GM10248 (cell line): ENCODE measurements around the gene SLC9C2.
"Not testable (repeated sequence)": the region's sequence is repeated elsewhere in the genome, so short reads cannot be mapped to it uniquely, and the experiment has no call there.

Experiments used
- CTCF ChIA-PET: fragments of 300-600 bp; sonication (Branson Sonifier 250); formaldehyde crosslinking; extraction: SDS; loops from one replicate; lab custom pipeline; 2021; ENCODE audit warnings: antibody characterized with exemption; lab: Yijun Ruan, JAX
- POLR2A ChIA-PET: fragments of 350-650 bp; sonication (Branson Sonifier 250); formaldehyde crosslinking; extraction: SDS; loops from one replicate; lab custom pipeline; 2020; ENCODE audit warnings: antibody characterized with exemption; lab: Yijun Ruan, JAX
- DNase-seq: peaks from one replicate; pipeline ENCODE4 v3.0.0; 2012; ENCODE audit errors: extremely low spot score
- CTCF ChIP-seq: IDR thresholded peaks from 2 replicates; pipeline ENCODE4 v1.5.1; 2012; ENCODE audit warnings: mild to moderate bottlenecking, low read depth; ENCODE audit errors: extremely low read depth, missing control alignments, control extremely low read depth

The SLC9C2 gene

GRCh38 chr1:173603056-173603591, at the start of gene SLC9C2:
TSS of gene SLC9C2 (minus strand) at chr1:173603072. CDS start at chr1:173601776, 1,296 bp downstream.
- DNase-seq, result no peak
- no peak for TF ChIP-seq CTCF
- ChIA-PET POLR2A (no interaction called here), CTCF (no interaction called here)

GRCh38 chr1:173648880-173649605, 46.2 kb upstream of the SLC9C2 start:
- ChIA-PET CTCF (no interaction called here), POLR2A (no interaction called here)
- TF ChIP-seq CTCF, result no peak
- no peak for DNase-seq

GRCh38 chr1:173646656-173647055, 43.8 kb upstream of the SLC9C2 start:
- DNase-seq, result no peak
- ChIA-PET CTCF (interaction anchor here (1.2 to 1.4 kb wide), 2 partner anchors 22 to 65 kb away, joined by 3 to 5 read pairs; no protein-coding TSS in a partner anchor), POLR2A (no interaction called here)
- no peak for TF ChIP-seq CTCF

GRCh38 chr1:173642450-173643139, 39.7 kb upstream of the SLC9C2 start:
- POLR2A ChIA-PET, CTCF ChIA-PET, DNase-seq: not testable (repeated sequence)

GRCh38 chr1:173639102-173639501, 36.2 kb upstream of the SLC9C2 start:
- CTCF ChIA-PET, result interaction anchor here (1.5 kb wide), 1 partner anchor 15 kb away, joined by 6 read pairs; no protein-coding TSS in a partner anchor
- POLR2A ChIA-PET, result no interaction called here
- no peak for TF ChIP-seq CTCF
- no peak for DNase-seq

GRCh38 chr1:173638043-173639021, 35.5 kb upstream of the SLC9C2 start:
- POLR2A ChIA-PET, result no interaction called here

GRCh38 chr1:173637236-173638042, 34.6 kb upstream of the SLC9C2 start:
- POLR2A ChIA-PET, CTCF ChIA-PET, DNase-seq: not testable (repeated sequence)

More at GRCh38 chr1:173638043-173639021, 35.5 kb upstream of the SLC9C2 start:
- DNase-seq, result no peak
- CTCF ChIA-PET, result interaction anchor here (1.5 kb wide), 1 partner anchor 14 kb away, joined by 6 read pairs; no protein-coding TSS in a partner anchor
- no peak for TF ChIP-seq CTCF
